WTC11 (cell line): ENCODE results near the gene RANBP3. TPM values are rescaled to one million over a fixed set of nuclear protein-coding genes. Genes with fewer than 3 reads are reported as not detected.

ENCODE experiments used
- AFF4 ChIP-seq: sonication (generic); formaldehyde crosslinking; IDR thresholded peaks from 2 replicates; pipeline ENCODE4 v1.8.1; 2023; ENCODE audit warnings: mild to moderate bottlenecking, missing genetic modification reagents, borderline replicate concordance
- ATF1 ChIP-seq: sonication (generic); formaldehyde crosslinking; IDR thresholded peaks from 2 replicates; pipeline ENCODE4 v1.8.1; 2023; ENCODE audit warnings: mild to moderate bottlenecking, moderate library complexity, missing genetic modification reagents
- CREB1 ChIP-seq: sonication (generic); formaldehyde crosslinking; IDR thresholded peaks from 2 replicates; pipeline ENCODE4 v1.8.0; 2023; ENCODE audit warnings: mild to moderate bottlenecking, missing genetic modification reagents
- CREM ChIP-seq: sonication (generic); formaldehyde crosslinking; IDR thresholded peaks from 2 replicates; pipeline ENCODE4 v1.8.1; 2022; ENCODE audit warnings: mild to moderate bottlenecking, missing genetic modification reagents, moderate library complexity
- E2F1 ChIP-seq: sonication (generic); formaldehyde crosslinking; IDR thresholded peaks from 2 replicates; pipeline ENCODE4 v1.8.0; 2022; ENCODE audit warnings: mild to moderate bottlenecking, missing genetic modification reagents
- E2F5 ChIP-seq: sonication (generic); formaldehyde crosslinking; IDR thresholded peaks from 2 replicates; pipeline ENCODE4 v1.8.1; 2022; ENCODE audit warnings: mild to moderate bottlenecking, moderate library complexity, missing genetic modification reagents
- EMX1 ChIP-seq: fragments of 250-450 bp; sonication (Bioruptor Pico); IDR thresholded peaks from 2 replicates; pipeline ENCODE4 v1.8.0; 2021; ENCODE audit warnings: mild to moderate bottlenecking
- FOXJ3 ChIP-seq: sonication (generic); formaldehyde crosslinking; IDR thresholded peaks from 2 replicates; pipeline ENCODE4 v1.9.0; 2021; ENCODE audit warnings: missing genetic modification reagents, mild to moderate bottlenecking, borderline replicate concordance
- FOXP1 ChIP-seq: sonication (generic); formaldehyde crosslinking; IDR thresholded peaks from 2 replicates; pipeline ENCODE4 v1.8.0; 2022; ENCODE audit warnings: missing genetic modification reagents, mild to moderate bottlenecking, moderate library complexity, borderline replicate concordance
- GTF2I ChIP-seq: fragments of 250-450 bp; sonication (Bioruptor Pico); conservative IDR thresholded peaks from 2 replicates; pipeline ENCODE4 v1.4.0; 2021; ENCODE audit warnings: mild to moderate bottlenecking
- IRF2 ChIP-seq: sonication (generic); formaldehyde crosslinking; IDR thresholded peaks from 2 replicates; pipeline ENCODE4 v1.8.0; 2022; ENCODE audit warnings: low read depth, missing genetic modification reagents, borderline replicate concordance
- MYBL2 ChIP-seq: sonication (generic); formaldehyde crosslinking; IDR thresholded peaks from 2 replicates; pipeline ENCODE4 v1.8.1; 2023; ENCODE audit warnings: mild to moderate bottlenecking, moderate library complexity, missing genetic modification reagents
- NFE2L1 ChIP-seq: sonication (generic); formaldehyde crosslinking; IDR thresholded peaks from 2 replicates; pipeline ENCODE4 v1.8.1; 2023; ENCODE audit warnings: missing genetic modification reagents
- NR3C1 ChIP-seq: sonication (generic); formaldehyde crosslinking; conservative IDR thresholded peaks from 2 replicates; pipeline ENCODE4 v1.8.1; 2023; ENCODE audit warnings: low read depth, mild to moderate bottlenecking, missing genetic modification reagents
- PRDM15 ChIP-seq: sonication (generic); formaldehyde crosslinking; IDR thresholded peaks from 2 replicates; pipeline ENCODE4 v1.8.0; 2022; ENCODE audit warnings: missing genetic modification reagents
- PRRX2 ChIP-seq: fragments of 250-450 bp; sonication (Bioruptor Pico); IDR thresholded peaks from 2 replicates; pipeline ENCODE4 v1.8.0; 2021; ENCODE audit warnings: mild to moderate bottlenecking
- SMAD4 ChIP-seq: sonication (generic); formaldehyde crosslinking; IDR thresholded peaks from 2 replicates; pipeline ENCODE4 v1.8.0; 2022; ENCODE audit warnings: mild to moderate bottlenecking, missing genetic modification reagents
- STAT6 ChIP-seq: sonication (generic); formaldehyde crosslinking; conservative IDR thresholded peaks from 2 replicates; pipeline ENCODE4 v1.8.1; 2023; ENCODE audit warnings: mild to moderate bottlenecking, low read depth, missing genetic modification reagents, moderate library complexity
- TP53 ChIP-seq: sonication (generic); formaldehyde crosslinking; IDR thresholded peaks from 2 replicates; pipeline ENCODE4 v1.8.1; 2023; ENCODE audit warnings: mild to moderate bottlenecking, missing genetic modification reagents
- ZBTB21 ChIP-seq: sonication (generic); formaldehyde crosslinking; IDR thresholded peaks from 2 replicates; pipeline ENCODE4 v1.8.1; 2023; ENCODE audit warnings: mild to moderate bottlenecking, missing genetic modification reagents, borderline replicate concordance
- ZNF121 ChIP-seq: sonication (generic); formaldehyde crosslinking; IDR thresholded peaks from 2 replicates; pipeline ENCODE4 v1.8.0; 2023; ENCODE audit warnings: missing genetic modification reagents
- ZNF138 ChIP-seq: sonication (generic); formaldehyde crosslinking; conservative IDR thresholded peaks from 2 replicates; pipeline ENCODE4 v1.8.1; 2022; ENCODE audit warnings: mild to moderate bottlenecking, moderate library complexity, missing genetic modification reagents
- ZNF219 ChIP-seq: sonication (generic); formaldehyde crosslinking; IDR thresholded peaks from 2 replicates; pipeline ENCODE4 v1.8.0; 2023; ENCODE audit warnings: missing genetic modification reagents, mild to moderate bottlenecking, borderline replicate concordance
- ZNF232 ChIP-seq: sonication (generic); formaldehyde crosslinking; IDR thresholded peaks from 2 replicates; pipeline ENCODE4 v1.8.0; 2022; ENCODE audit warnings: mild to moderate bottlenecking, missing genetic modification reagents
- ZNF263 ChIP-seq: sonication (generic); formaldehyde crosslinking; IDR thresholded peaks from 2 replicates; pipeline ENCODE4 v1.8.1; 2022; ENCODE audit warnings: low read depth, mild to moderate bottlenecking, moderate library complexity, missing genetic modification reagents
- ZSCAN18 ChIP-seq: fragments of 250-450 bp; sonication (Bioruptor Pico); IDR thresholded peaks from 2 replicates; pipeline ENCODE4 v2.1.2; 2022; ENCODE audit warnings: mild to moderate bottlenecking, moderate library complexity
- total RNA-seq: library from RNA; stranded (reverse); gene quantifications from 3 replicates; pipeline ENCODE4 v1.2.3, GENCODE V29; 2021

Gene RANBP3
- total RNA-seq, 1 experiment from 2014 or later = 76.3 TPM

- peak; percentile 99 for TF ChIP-seq ZBTB21
- TF ChIP-seq ZNF121 (CRISPR knock-in tag) = peak; percentile 96
- no peak for TF ChIP-seq STAT6
- TF ChIP-seq E2F5 (CRISPR knock-in tag) = peak; percentile 100
- peak; percentile 89 for TF ChIP-seq PRDM15 (CRISPR knock-in tag)
- peak; percentile 98; the same call in 1 of the 2 replicates for TF ChIP-seq AFF4 (CRISPR knock-in tag)
- no peak; the same call in 1 of the 2 replicates for TF ChIP-seq ZNF138
- TF ChIP-seq MYBL2 (CRISPR knock-in tag) = peak; percentile 99
- peak; percentile 91 for TF ChIP-seq ZNF263 (CRISPR knock-in tag)
- no peak for TF ChIP-seq ZSCAN18 (CRISPR knock-in tag)
- TF ChIP-seq ATF1 (CRISPR knock-in tag) = peak; percentile 96
- TF ChIP-seq IRF2 (CRISPR knock-in tag) = peak; percentile 95
- peak; percentile 92 for TF ChIP-seq CREM (CRISPR knock-in tag)
- TF ChIP-seq SMAD4 (CRISPR knock-in tag) = peak; percentile 94
- no peak for TF ChIP-seq GTF2I (CRISPR knock-in tag)
- peak; percentile 99 for TF ChIP-seq TP53
- no peak for TF ChIP-seq EMX1 (CRISPR knock-in tag)
- peak; percentile 100 for TF ChIP-seq E2F1
- peak; percentile 99 for TF ChIP-seq CREB1 (CRISPR knock-in tag)
- TF ChIP-seq PRRX2 (CRISPR knock-in tag) = no peak
- peak; percentile 97 for TF ChIP-seq ZNF219 (CRISPR knock-in tag)
- TF ChIP-seq ZNF232 (CRISPR knock-in tag) = peak; percentile 100
- peak; percentile 99 for TF ChIP-seq NFE2L1 (CRISPR knock-in tag)
- TF ChIP-seq NR3C1 (CRISPR knock-in tag) = peak; percentile 98
- peak; percentile 91 for TF ChIP-seq FOXJ3 (CRISPR knock-in tag)
- TF ChIP-seq FOXP1 (CRISPR knock-in tag) = peak; percentile 99
Observed at GRCh38 chr19:5977785-5978605, at the start of gene RANBP3 (continued).
